CD1c-positive myeloid dendritic cell (primary cell): Measurements from ENCODE around the gene CAPN13.

ENCODE experiments used
- DNase-seq: peaks from one replicate; pipeline ENCODE4 v3.0.0-alpha.2; 2016; ENCODE audit errors: extremely low spot score

CAPN13 gene

DNA sequence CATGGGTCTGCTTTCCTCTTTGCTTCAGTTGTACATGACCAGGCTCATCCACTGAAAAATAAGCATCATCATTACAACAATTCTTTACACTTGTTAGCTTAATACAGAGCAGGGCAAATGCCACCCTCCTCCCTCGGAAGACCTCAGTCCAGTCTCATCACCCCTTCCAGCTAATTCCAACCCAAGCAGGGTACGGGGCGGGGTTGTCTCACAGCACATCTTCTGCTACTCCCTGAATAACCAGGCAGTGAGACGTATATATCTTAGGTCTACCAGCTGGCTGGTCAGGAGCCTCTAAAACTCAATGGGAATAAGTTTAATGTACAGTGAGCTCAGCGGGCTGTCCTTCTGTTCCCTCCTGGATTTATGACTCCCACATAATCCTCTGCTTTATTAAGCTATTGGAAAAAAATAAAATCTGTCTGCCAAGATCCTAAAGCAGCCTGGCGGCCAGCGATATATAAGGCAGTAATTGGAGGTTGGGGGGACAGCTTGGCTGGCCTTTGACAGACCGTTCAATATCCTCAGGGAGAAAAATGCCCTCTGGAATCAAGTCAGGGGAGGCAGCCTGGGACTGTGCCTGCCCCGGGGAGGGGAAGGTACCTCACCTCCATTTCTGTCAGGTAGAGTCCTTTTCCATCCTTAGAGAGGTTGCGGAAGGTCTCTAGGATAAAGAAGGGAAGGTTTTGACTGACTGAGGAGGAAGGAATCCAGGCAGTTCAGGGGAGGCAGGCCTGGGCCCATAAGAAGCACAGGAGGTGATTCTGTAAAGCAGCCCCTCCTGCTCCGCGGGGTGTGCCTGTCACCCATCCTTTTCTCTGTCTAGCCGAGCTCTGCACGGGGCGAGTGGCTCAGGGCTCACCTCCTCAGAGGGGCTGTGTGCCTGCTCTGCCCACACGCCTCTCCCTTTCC lies 76.3 kb downstream of the CAPN13 start:
- DNase-seq, result no peak

DNA sequence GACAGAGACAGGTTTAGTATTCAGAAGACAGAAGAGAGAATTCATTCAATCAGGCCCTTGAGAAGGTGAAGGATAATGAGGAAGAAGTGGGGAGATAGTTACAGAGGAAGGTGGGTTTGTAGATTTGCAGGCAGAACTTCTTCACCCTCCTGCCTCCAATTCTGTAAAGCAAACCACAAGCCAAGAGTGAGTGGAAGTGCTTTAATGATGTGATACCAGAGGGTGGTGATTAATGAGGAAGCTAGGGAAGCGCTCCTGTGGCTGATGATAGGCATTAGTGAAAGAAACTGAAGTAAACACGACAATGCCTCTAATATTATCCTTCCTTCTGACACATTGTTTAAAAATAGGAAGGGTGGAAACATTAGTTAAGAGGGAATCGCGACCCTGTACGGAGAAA lies 78.2 kb downstream of the CAPN13 start:
- peak; percentile 56 for DNase-seq

DNA sequence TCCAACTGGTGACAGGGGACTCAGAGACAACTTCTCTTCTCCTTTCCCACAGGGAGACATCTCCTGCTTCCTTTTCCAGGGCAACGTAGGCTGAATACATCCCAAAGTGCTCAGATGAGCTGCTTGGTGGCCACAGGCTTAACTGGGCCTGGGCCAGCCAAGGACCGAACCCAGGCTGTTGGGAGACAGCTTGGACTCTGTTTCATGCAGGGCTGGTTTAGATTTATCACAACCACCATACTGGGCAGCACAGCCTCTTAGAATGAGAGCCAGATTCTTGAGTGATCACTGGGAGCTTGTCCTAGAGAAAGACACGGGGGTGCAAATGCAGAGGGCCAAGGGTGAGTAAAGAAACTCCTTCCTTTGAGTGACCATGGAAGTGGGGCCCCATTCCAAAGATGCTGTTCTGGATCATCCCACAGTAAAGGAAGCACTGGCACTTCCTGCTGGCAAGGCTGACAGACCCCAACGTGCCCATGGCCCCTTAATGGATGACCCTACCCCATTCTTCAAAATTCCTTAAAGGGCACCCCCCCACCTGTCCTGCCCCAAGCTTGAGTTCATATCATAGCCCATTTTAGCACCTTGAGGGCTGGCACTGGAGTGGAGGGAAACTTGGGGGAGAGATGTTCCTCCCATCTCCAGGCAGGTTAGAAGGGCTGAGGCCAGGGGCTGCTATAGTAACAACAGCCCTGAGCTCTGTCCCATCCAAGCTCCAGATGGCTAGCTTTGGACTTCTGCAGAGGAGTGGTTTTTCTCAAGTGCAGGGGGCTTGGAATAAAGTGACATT lies 84.1 kb downstream of the CAPN13 start:
- no peak for DNase-seq

DNA sequence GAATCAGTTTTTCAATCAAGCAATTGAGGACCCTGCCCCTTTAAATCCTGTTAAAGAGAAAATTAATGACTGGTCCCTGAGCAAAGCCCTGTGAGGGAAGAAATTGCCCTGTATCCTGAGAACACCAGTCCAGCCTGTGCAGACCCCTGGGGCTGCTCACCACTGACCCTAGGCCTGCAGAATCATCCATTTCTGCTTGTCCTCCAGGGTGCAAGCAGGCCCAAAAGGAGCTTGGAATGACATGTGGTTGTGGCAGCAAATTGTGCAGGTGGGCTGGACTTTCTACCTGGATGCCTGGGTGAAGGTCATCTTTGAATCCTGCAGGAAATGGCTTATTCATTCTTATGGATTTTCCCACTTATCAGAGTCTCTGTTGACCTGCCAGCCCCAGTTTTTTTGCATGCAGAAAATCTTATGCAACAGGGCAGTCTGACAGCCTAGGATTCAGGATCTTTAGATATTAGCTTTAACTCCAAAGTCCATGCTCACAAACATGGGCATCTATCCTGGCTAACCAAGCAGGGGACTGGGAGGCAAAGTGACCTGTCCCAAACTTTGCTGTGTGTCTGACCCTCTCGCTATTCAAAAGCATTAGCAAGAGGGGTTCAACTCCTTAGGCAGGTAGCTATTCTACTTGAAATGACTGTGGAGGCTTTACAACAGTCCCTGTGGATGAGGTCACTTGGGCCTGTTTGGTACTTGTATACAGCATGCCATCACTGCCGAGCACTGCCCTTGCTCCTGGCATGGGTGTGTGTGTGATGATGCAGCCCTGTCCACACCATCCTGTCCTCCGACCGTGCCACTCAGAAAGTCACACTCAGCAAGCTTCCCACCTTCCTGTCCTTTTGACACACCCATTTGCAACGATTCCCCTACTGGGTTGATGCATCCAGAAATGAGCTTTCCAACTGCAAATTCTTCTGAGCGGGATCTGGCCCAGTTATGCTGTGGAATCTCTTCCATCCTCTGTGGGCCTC lies 85.3 kb downstream of the CAPN13 start:
- no peak for DNase-seq

DNA sequence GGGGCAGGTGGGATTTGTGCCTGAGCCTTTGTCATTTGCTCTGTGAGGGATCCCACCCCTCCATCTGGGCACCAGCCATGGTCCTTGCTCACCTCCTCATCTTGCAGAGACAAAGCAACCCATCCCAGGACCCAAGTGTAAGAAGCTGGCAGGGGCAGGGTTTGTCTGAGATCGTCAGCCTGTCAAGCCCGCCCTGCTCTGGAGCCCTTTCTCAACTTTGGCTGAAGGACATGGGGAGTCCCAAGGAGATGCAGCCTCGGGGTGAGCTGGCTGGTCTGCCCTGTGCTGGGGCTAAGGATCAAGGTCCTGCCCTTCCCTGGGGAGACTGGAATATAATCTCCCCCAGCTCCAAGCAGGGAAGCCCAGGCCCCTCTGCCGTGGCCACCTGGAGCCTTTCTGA lies 86.0 kb downstream of the CAPN13 start:
- no peak for DNase-seq

DNA sequence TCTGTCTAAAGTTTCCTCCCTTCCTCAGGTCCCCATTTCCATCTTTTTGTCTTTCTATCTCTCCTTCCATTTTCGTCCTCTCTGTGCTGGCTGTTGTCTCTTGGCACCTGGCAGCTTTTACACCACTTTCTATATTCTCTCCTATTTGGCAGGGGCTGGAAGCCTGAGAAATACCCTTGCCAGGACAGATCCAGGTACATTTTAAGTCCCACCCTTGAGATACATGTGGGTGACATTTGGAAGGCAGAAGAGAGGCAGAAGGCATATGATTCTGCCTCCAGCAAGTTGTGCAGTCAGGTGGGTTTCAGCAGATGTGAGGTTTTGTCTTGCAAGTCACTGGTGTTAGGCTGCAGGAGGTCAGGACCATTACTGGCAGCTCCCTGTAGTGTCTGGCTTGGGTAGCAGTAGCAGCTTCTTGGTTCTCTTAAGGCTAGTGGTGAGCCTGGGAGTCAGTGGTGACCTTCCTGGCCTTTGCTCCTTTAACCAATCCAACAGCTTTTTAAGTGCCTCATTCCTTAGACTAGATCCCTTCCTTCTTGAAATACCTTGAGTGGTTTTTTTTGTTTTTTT lies 90.1 kb downstream of the CAPN13 start:
- DNase-seq, result no peak

DNA sequence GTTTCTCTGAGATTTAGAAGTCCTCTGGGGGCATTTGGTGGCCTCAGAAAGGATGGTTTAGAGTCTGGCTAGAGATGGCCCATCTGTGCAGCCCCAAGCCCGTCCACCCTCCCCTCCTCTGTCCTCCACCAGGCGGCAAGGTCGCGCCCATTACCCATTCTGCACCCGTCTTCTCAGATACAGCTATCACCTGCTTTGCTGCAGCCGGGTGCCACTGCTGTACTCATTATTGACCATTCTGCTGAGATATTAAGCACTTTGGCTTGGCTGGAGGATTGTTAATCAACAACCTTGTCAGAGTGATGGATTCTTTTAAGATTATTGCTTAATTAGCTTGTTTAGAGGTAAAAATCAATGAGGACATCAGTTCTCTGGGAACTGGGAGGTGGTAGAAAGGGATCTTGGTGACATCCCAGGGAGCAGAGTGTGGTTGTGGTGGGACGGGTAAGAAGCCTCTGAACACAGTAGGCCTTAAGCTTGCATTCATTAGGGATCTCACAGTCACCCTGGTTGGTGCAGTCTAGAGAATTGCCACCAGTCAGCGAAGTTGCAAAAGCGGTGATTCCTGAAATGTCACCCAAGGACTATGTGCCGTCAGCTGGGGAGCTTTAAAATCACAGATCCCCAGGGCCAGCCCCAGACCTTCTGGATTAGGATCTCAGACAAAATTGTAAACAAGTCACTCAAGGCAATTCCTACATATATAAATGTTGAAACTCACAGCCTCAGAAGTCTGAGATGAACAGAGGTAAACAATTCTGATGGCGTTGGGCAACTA lies 90.9 kb downstream of the CAPN13 start:
- no peak for DNase-seq

DNA sequence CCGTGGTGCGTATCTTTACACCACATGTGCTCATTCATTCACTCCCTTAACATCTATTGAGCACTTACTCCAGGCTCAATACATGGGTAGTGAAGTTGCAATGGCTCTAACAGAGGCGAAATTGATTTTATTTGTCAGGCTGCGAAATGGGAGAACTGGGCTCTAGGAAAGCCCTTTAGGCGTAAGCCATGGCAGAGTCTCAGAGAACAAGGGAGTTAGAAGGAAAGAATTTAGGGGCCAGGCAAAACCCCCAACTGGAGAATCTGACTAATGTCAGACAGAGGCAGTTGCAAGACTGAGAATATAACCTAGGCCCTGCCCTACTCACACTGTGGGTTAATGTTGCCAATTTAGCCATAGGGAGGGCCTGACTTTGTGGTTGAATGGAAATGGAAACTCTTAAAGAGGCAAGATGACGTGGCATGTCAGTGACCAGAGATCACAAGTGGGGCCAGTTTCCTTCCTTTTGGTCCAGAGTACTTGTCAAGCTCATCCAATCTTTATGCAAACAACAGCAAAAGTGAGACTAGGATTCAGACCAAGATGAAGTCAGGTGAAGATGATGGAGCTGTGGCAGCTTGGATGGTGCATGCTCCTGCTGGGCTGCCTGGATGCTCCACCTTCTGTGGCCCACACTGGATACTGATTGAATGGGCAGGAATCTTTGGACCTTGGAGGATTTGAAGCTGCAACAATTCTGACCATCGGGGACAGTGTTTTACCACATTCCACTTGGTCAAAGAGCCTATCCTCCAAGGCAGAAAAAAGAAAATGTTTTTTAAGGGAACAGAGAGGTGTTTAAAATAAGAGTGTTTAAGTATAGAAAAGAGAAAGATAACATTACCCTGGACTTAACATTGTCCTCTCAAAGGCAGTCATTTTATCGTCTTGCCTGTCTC lies 92.2 kb downstream of the CAPN13 start:
- peak; percentile 10 for DNase-seq

DNA sequence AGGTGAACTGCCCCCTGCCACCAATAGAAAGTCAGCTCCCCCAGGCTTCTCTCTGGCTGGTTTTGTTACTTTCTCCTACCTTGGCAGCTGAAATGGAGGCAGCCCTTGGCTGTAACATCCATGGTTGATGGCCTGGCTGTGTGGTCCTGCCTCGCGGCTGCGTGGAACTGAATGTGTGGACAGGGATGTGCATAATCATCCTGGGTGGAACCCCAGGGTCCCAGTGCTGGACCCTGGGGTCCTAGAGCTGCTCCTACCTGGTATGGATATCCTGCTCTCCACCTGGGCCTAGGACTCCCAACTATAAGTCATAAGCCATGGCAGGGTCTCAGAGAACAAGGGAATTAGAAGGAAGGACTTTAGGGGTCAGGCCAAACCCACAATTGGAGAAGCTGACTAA lies 93.5 kb downstream of the CAPN13 start:
- no peak for DNase-seq

DNA sequence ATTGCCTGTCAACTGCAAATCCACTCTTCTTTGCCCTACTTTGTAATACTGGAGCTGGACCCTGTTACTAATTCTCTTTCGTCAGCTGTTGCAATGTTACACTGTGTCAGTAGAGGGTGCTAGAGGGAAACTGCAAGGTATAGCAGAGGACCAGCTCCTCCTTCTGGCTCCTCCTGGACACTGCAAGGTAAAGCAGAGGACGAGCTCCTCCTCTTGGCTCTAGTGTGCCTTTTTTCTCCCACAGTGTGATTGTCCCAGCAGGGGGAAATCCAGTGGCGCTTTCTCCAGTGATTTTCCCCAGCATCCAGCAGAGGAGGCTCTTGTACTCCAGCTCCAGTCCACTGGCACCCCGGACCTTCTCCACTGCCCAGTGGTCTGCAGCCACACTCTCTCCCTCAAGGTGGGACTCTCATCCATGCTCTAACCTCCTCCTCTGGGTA lies 95.6 kb downstream of the CAPN13 start:
- DNase-seq, result peak; percentile 93

DNA sequence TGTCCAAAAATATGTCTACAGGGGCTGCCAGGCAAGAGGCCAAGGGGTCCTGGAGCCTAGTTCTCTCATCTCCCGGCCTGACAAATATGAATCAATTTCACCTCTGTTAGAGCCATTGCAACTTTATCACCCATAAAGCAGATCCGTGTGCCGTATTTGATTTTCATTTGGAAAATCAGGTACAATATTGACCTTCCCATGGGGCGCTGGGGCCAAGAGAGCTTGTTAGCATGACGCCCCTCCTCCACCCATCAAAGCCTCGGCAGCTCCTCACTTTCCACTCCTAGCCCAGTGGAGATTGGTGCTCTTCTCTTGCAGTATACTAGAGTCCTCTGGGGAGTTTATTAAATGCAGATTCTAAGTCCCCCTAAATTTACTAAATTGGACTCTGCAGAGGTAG lies 96.8 kb downstream of the CAPN13 start:
- DNase-seq, result no peak

DNA sequence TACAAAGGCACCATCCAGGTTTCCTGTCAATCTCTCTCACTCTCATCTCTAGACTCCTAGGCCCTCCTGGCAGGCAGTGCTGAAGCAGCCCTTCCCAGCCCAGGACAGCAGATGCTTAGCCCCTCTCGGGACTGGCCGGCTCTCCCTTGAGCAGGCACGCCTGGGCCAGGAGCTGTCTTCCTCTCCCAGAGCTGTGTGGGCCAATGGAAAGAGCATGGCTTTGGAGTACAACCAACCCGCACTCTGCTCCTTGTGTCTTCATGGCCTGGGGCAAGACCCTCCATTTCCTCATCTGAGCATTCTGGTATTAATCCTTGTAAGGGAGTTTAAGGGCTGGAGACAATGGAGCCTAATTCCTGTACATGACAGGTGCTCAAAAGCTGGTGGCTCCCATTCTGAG lies 97.2 kb downstream of the CAPN13 start:
- no peak for DNase-seq

DNA sequence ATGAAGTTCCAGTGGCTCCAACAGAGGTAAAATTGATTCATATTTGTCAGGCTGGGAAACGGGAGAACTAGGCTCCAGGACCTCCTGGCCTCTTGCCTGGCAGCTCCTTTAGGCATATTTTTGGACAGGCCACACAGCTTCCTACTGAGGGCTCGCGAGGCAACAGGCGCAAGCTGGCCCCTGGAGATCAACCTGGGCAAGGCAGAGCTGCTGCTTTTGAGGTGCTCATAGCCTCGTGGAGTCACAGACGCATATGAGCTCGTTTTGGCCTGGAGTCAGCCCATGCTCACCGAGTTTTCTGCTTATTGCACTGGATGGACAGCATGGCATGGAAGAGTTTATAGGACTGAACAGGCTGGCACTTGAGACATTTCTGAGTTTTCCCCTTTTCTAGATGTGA lies 97.7 kb downstream of the CAPN13 start:
- DNase-seq, result no peak

DNA sequence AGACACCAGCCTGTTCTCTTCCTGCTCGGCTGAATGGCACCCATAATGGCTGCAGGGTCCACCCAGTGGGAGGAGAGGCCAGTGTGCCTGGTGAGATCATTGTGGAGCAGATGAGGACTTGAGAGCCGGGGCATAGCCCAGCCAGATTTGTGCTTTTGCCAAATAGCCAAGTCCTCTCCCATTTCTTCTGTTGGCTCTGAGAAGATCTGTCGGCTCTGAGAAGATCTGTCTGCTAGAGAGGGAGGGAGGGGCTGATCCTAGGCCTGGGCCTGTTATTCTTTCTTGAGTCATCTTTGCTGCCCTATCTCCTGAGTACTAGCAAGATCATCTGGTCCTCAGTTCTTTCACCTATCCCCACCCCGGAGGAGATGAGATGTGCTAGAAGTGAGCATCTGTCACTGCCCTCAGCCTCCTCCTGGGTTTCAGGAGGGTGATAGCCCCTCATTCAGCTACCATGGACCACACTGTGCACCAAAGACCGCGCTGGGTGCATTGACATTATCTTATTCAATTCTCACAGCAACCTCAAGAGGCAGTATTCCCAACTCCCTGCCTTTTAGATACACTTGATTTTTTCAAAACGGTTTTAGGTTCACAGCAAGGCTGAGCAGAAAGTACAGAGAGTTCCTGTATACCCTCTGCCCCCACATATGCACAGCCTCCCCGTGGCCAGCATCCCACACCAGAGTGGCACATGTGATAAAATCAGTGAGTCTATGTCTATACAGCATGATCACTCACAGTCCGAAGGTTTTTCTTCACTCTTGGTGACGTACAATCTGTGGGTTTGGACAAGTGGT lies 98.6 kb downstream of the CAPN13 start:
- DNase-seq, result no peak

DNA sequence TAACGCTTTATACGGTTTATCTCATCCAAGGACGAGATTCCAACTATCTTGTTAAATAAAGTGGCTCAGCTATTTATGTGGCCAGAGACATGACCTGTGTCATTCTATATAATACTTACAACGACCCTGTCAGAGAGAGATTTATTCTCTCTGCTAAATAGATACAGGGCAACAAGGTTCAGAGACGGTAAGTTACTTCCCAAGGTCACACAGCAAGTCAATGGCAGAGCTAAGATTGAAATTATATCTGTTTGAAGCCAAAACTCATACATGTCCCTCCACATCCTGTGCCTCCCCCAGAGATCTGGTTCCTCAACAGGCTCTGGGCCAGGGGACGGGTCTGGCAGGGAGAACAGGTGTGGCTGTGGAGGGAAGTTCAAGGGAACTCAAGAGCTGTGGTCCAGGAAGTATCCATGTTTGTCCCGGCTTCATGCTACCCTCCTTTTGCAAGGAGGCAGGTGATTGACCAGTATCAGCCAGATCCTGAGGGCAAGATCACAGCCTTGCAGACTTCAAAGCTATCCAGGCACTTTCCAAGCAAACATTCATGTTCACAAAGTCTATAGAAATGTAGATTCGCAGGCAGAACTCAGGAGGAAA lies 99.8 kb downstream of the CAPN13 start:
- DNase-seq, result no peak

DNA sequence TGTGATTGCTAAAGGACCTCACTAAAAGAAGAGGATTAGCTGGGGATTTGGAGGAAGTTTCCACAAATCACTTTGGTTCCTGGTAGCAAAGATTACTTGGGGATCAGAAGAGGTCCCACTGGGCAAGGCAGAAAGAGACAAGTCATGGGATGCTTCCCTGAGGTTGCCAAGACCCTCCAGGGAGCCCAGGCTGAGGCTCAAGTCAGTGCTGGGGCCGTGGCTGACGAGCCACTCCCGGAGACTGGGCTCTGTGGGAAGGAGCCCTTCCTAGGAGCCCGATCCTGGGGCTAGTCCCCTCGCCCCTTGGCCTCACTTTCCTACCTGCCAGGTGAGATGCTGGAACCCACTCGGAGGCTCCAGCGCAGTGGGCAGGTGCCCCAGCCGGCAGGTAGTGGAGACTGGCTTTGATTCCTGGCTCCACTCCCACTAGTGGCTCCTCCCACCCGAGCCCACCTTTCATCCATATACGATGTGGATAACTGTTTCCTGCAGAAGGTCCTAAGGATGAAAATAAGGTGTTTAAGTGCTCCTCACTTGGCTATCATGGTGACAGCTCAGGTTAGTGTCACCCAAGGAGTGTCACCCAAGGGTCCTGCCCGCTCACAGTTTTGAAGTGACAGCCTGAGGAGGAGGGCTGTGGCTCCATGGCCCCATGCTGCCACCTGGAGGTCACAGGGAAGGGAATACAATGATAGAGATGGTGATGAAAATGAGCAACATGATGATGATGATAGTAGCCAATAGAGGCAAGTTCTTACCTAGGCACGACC lies 100.5 kb downstream of the CAPN13 start:
- peak; percentile 71 for DNase-seq

DNA sequence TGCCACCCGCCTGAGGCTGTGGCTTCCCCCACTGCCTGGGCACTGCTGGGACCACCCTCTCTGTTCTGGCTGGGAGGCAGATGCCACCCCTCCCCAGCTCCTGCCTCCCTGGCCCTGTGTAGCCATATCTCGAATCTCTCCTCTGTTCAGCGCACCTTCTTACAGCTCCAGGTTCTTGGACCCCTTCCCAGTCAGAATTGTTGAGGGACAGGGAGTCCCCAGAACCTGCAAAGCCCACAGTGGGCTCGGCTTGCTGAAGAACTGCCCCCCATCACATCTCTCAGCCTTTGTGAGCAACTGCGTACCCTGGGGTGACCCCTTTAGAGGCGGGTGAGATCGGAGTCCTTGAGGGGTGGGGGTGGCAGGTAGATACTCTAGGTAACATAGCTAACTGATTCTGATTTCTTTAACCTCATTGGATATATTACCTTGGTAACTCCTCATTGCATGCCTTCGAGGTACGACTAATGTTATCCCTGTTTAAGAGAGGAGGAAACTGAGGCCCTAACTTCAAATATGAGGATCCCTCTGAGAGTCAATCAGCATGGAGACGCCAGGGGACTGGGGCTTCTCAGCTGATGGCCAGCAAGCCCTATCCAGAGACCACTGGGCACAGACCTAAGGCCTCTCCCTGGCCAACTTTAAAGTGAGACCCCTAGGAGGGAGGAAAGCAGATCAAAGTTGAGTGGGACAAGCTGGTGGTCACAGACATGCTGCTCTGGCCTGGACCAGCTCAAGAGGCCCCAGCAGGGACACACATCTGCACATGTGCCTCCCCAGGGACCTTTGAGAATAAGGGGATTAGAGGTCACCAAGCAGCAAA lies 101.3 kb downstream of the CAPN13 start:
- no peak for DNase-seq
